Erythroblast (primary cell): ENCODE results near the gene SLC25A10.

ENCODE experiments used
- GATA1 ChIP-seq: IDR thresholded peaks from 2 replicates; pipeline ENCODE4 v1.6.1; 2011; ENCODE audit warnings: low read depth, mild to moderate bottlenecking, control low read depth, low read length, moderate library complexity
- POLR2A ChIP-seq: IDR thresholded peaks from 2 replicates; pipeline ENCODE4 v1.6.1; 2011; ENCODE audit warnings: mild to moderate bottlenecking, low read length

GRCh38 chr17:81684442-81684911 is 27.6 kb upstream of the SLC25A10 start:
- TF ChIP-seq POLR2A (no peak), GATA1 (no peak)
